GM18907 (cell line): ENCODE measurements around the gene TTC27.
"Not testable (repeated sequence)": the region's sequence is repeated elsewhere in the genome, so short reads cannot be mapped to it uniquely, and the experiment has no call there.

ENCODE experiments used
- ATAC-seq: cut with Tn5 transposase; IDR thresholded peaks from one replicate; pipeline ENCODE4 v1.9.1; 2021; ENCODE audit warnings: mild to moderate bottlenecking, moderate library complexity; ENCODE audit not compliant: unreplicated experiment

Gene TTC27

DNA sequence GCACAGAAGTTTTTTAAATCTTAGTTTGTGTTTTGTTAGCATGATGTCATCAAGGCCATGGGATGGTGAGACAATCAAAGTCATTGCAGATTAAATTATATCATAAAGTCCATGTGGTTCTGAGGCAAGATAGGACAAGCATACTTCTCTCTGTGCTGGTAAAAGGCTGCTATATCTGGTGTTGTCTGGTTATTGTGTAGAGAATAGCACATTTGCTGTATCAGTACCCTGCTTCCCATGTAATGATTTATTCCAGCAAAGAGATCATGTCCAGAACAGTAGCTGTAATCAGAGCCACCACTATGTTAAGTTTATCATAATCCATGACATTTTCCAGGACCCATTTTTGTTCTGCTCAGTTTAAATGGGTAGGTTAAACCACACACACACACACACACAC is 123.0 kb downstream of the TTC27 start:
- ATAC-seq = no peak

DNA sequence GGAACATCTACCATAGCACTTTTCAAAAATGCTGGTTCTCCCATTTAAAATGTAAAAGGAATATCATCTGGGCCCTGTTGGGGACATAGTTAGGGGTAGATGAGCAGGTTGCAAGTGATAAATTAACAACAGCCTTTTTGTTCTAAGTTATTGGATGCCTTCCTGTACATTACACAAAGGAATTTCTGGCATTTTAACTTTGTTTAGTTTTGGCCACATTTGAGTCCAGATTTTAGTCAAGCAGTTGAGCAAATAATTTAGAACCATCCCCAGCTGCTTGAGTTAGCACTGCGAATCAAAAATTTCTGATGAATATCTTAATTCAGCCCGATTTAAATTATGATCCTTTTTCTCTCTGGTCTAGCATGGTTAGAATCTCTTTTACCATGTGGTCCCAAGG is 124.4 kb downstream of the TTC27 start:
- no peak for ATAC-seq

DNA sequence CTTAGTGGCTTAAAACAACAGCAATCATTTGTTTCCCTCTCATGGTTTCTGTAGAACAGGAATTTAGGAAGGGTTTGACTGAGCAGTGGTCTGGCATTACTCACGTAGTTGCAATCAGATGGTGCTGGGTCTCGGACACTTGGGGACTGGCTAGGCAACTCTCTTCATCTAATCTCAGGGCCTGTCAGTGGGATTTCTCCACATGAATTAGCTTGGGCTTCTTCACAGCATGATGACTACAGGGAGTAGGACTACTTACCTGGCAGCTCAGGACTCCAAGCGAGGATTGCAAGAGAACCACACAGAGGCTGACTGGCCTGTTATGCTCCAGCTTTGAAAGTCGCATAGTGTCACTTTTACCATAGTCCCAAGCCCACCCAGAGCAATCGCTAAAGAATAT is 125.1 kb downstream of the TTC27 start:
- ATAC-seq = no peak

DNA sequence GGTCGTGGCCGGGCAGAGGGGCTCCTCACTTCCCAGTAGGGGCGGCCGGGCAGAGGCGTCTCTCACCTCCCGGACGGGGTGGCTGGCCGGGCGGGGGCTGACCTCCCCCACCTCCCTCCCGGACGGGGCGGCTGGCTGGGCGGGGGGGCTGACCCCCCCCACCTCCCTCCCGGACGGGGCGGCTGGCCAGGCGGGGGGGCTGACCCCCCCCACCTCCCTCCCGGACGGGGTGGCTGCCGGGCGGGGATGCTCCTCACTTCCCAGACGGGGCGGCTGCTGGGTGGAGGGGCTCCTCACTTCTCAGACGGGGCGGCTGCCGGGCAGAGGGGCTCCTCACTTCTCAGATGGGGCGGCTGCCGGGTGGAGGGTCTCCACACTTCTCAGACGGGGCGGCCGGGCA is 126.8 kb downstream of the TTC27 start:
- not testable (repeated sequence) for ATAC-seq

DNA sequence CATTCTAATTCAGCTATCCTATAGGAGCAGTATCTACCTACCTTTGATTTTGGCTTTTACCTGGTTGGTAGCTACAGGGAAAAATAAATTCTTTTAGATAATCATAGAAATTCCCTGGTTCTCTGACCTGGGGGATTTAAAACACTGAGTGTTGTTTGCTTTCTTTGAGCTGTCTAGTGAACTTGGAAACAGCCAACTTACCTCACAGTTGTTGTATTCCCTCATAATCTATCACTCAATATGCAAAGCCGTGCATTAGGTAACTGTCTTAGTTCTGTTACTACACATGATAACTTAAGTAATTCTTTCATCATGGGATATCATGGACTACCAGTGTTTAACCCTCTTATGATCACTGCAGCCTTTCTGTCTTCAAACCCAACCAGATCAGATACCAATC is 127.8 kb downstream of the TTC27 start:
- peak; percentile 14 for ATAC-seq

DNA sequence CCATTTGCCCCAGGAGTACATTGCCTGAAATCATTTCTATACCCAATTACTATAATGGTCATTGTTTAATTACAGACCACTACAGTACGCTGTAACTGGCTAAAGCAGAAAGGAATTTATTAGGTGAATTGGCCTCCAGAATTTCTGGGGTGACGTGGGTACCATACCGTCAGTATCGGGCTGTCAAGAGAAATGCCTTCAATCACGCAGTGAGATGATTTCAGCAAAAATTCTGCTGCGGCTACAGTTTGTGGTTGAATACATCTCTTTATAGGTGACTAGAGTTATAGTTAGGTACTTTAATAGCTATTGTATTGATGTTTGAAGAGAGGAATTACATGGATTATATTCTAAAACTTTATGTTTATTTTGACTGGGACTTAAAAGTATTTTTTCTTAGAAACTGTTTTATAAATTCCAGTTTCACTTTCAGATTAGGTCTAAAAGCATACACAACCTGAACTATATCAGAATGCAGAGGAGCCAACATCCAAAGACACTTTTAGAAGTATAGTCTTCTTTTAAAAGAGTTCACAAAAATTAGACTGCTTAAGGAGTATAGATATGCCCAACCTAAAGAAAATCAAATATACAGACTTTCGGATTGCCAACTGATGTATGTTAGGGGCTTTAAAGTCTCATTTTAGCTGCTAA is 128.4 kb downstream of the TTC27 start:
- peak; percentile 54 for ATAC-seq

DNA sequence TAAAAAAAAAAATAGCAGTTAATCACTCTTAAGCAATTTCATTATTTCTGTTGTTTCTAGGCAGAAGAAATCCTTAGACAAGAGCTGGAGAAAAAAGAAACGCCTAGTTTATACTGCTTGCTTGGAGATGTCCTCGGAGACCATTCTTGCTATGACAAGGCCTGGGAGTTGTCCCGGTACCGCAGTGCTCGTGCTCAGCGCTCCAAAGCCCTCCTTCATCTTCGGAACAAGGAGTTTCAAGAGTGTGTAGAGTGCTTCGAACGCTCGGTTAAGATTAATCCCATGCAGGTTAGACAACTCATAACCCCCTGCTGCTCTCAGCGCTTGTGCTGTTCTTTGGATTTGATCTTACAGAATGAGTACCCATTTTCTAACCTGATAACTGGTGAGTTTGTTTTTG is 130.4 kb downstream of the TTC27 start:
- no peak for ATAC-seq

DNA sequence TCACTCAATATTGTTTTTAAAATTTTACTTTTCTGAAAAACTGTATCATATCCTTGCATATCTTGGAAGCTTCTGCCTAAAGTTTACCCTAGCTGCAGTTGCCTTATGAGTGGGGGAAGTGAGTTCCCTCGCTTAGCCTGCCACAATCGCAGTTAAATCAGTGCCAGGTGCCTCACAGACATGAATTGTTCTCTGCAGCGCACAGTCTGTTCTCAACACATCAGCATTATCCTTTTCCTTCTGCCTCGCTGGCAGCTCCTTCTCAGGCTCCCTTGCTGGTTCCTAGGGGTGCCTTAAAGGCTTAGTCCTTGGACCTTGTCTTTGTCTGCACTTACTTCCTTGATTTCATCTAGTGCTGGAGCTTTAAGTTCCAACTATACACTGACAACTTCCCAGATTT is 132.8 kb downstream of the TTC27 start:
- ATAC-seq = no peak

DNA sequence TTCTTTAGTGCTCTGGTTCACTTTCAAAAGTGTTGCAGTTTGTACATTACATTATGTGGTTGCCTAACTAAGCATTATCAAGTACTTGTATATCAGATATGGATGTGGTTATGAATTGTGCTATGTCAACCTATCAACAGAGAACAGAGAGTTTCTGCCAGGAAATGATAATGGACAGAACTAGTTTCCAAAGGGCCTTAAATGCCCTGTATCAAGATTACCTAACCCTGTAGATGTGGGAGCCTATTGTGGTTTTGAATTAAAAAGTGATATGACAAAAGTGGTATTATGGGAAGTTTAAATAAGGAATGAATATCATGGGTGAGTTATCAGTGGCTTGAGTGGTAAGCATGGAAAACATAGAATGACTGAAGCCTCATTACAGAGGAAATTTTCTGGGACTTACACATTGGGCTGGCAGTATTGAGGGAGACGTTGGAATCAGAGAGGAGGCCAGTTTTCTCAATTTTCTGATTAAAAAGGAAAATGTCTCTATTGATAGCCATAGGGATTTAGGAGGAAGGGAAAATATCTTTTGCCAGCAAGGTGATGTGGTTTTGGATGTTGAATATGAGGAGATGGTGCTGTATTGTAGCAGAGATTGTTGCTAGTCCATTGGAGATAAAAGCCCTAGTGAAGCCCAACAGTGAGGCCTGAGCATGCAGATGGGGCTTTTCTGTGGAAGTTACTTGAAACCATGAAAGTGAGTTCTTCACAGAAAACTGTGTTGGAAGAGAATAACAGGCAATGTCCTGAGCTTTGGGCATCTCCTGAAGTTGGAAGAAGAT is 140.7 kb downstream of the TTC27 start:
- ATAC-seq = no peak

DNA sequence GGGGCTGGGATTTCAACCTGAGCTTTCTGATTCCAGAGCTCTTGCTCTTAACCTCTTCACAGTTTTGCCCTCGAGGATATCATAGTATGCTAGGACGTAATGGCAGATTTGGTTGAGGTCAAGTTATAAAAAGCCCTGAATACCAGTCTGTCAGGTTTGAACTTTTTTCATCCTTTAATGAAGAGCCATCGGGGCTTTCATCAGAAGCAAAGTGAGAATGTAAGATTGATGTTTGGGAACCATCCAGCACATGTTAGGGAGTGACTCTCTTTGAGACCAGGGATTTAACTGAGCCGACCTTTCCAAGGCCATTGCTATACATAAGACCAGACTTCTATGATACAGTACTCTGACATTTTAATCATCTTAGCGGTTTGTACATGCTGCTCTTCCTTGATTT is 142.5 kb downstream of the TTC27 start:
- ATAC-seq = no peak

DNA sequence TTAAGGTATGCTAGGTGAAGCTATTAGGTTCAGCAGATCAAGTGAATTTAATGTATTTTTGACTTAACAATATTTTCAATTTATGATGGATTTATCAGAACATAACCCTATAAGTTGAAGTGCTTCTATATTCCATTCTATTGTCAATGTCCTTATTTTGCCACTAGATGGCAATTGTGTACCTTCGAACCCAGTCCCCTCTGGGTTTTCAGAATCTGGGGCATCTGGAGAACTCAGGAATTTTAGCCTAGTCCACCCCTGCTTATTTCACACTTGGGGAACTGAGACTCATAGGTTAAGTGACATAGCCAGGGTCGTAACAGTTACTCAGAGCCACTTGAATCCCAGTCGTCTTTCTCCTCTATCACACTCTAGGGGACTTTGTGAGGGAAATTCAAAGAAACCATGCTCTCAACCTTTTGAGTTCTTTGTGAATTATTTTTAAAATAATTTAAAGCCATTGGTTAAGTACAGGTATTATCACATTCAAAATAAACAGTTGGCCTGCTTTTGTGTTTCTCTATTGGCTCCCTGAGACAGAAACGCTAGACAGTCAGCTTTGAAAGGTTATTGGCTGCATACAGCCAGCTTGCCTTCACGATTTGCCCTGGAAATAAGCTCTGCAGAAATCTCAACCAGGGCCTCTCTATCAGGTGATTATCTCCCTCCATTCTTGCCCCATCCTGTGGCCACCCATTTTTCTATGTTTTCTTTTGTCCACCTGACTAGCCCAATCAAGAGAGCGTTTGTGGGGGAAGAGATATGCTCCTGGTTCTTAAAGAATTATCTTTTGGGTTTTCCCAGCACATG is 145.0 kb downstream of the TTC27 start:
- ATAC-seq = no peak

DNA sequence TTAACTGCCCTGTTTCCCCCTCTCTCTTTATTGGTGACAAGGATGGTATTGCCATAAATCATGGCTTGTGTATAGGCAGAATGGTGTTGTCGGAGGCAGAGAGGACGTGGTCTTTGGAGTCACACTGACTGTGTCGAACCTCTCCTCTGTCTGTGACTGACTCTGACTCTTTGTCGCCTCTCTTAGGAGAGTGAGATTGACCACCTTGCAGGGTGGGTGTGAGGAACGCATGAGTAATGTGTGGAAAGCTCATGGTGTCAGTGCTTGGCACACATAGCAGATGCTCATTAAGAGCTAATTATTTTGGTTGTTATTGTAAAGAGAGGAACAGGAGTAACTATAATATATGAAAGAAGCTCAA is 145.6 kb downstream of the TTC27 start:
- ATAC-seq = no peak

DNA sequence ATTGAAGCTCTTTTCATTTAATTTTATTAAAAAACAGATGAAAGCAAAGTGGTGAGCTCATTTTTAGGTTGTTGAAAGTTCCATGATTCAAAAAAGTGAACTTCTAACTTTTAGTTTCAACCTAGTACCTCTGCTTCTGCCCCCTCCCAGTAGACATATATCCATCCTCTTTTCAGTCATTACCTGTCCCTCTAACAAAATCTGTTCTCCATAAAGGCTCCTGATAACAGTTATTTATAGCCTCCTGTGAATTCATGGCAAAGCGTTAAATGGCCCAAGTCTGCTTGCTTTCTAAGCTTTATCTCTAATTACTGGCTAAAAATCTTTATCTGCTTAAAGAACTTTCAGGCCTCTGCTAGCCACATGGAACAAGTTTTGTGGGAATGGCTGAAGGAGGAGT is 148.1 kb downstream of the TTC27 start:
- ATAC-seq = no peak

DNA sequence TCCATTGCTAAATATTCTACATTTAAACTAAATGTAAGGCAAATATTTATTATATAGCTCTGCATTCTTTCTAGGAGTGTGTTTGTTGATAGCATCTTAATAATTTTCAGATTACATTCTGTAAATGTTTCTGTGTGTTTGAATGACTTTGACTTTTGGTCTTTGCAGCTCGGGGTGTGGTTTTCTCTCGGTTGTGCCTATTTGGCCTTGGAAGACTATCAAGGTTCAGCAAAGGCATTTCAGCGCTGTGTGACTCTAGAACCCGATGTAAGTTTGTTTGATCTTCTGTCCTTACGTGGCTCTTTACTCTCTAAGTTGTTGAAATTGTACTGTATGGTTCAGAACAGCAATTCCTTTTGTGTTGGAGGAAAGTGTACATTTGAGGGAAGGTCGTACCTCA is 149.9 kb downstream of the TTC27 start:
- ATAC-seq = no peak

DNA sequence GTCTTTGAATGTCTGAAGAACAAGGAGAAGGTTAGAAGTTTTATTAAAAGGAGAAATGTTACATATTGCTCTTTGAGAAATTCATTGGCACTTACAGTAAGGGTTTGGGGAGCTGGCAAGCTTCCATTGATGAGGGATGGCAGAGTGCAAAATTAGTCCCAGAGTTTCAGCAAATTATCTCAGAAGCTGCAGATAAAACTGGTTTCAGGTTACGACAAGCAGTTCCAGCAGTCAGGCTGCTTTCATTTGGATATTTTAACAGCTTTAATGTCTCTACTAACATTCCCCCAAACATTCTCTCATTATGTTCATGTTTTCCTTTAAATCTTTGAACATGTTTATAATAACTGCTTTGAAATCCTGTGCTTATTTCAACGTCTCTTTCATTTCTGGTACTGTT is 153.1 kb downstream of the TTC27 start:
- no peak for ATAC-seq

DNA sequence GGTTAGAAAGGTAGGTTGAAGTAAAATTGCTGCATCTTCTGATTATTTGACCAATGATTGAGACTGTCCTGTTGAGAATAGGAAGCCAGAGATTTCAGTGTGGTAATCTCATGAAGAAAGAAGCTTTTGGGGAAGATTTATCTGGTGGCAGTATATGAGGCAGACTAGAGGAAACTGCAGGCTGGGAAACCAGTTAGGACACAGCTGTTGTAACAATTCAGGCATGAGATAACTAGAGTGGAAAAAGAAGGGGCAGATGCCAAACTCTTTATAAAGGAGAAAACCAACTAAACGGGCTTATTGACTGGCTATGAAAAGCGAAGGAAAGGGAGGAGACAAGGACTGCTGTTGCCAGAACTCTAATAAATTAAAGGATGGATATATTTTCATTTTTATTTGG is 155.6 kb downstream of the TTC27 start:
- ATAC-seq = no peak

DNA sequence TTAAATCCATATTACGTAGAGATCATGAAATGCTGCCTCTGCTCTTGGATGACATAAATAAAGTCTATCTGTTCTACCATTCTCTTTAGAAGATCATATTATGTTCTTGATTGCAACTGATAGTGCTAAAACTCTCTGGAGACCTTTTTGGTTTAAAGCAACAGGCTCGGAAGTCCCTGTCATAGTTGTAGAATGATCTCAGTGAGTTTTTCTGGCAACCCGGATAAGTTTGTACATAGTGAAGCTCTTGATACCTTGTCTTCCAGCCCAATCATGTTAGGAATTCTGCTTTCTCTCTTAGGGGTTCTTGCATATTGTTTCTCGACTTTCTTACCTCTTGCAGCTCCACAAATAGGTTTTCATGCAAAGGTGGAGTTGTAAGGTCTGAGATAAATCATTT is 156.1 kb downstream of the TTC27 start:
- no peak for ATAC-seq

DNA sequence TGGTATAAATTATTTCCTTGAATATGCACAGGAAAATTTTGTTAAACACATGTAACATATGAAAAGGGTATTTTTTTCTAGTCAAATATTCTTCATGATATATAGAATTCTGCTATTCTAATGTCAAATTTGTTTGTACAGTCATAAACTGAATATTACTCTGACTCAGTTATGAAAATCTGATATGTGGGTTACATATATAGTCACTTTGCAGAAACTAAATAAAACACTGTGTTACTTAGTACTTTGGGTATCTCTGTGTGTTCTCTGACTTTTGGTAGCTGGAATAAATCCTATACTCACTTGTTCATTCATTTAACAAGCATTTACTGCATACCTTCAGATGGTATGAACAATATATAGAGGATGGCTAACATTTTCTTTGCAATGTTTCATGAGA is 159.4 kb downstream of the TTC27 start:
- no peak for ATAC-seq

DNA sequence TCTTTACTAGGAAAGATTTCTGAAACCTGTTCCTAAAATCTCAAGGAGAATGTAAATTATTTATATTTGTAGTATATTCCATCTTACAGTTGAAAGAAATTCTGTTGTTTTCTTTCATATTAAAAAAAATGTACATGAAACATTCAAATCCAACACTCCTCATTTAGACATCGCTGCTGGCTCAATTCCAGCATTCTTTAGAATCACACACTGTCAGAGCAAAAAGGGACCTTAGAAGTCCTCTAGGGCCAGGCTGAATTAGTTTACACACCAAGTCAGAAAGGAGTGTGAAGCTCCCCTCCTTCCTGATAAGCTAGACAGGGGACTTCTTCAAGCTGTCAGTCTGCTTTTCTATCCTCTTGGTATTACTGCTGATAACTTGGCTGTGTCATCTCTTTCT is 160.3 kb downstream of the TTC27 start:
- ATAC-seq = no peak

DNA sequence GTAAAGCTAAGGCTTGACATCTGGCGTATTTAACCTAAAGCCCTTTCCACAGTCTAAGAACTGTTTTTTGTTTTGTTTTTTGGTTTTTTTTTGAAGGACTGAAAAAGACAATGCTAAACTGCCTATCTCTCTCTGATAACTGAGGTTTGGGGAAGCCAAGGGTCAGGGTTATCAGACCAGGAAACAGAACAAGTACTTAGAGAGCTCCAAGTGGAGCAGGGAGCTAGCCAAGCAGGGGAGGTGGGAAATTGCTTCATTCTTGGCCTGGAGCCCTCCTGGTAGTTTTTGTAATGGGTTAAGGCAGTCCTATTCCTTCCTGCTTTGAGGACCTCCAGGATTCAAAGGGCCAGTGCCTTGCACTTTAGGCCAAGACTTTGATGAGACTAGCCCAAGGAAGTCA is 164.6 kb downstream of the TTC27 start:
- no peak for ATAC-seq

DNA sequence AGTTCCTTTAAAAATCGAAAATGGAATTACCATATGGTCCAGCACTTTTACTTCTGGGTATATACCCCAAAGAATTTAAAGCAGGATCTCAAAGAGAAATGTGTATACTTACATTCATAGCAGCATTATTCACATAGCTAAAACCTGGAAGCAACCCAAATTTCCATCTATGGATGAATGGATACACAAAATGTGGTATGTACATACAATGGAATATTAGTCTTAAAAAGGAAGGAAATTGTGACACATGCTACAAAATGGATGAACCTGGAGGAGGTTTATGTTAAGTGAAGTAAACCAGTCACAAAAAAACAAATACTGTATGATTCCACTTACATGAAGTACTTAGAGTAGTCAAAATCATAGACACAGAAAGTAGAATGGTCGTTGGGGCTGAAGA is 171.0 kb downstream of the TTC27 start:
- no peak for ATAC-seq

DNA sequence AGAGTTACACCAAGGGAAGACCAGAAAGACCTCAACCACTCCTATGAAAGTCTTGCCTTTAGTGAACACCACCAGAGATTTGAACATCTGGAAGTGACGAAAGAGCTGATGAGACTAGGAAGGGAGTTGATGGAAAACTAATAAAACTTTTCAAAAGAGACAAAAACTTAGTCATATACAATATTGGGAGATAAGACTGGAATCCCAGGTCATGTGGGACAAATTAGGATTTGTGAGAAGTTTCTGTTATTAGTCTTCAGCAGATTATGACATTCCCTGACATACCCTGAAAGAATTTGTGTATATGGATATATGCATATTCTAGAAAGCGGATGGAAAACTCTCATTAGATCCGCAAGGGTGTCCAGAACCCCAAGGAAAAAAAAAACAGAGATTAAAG is 173.9 kb downstream of the TTC27 start:
- no peak for ATAC-seq
